Retinal pigment epithelial cell (primary cell): ENCODE results near the gene RRAS.
A peak's percentile ranks its signal among the peaks of the same experiment; 100 is the strongest.

Source experiments
- DNase-seq: peaks from one replicate; pipeline ENCODE4 v3.0.0-alpha.2; 2010; ENCODE audit warnings: low read depth
- H3K4me3 ChIP-seq: 2 replicates; pipeline ENCODE4 v1.5.1; 2011; ENCODE audit warnings: mild to moderate bottlenecking, low read length, control low read depth, moderate library complexity
- CTCF ChIP-seq: conservative IDR thresholded peaks from 2 replicates; pipeline ENCODE4 v1.5.1; 2011; ENCODE audit warnings: low read depth, low read length, control low read depth, inconsistent platforms

RRAS gene

GRCh38 chr19:49596954-49597702 lies 42.8 kb downstream of the RRAS start:
- no peak for TF ChIP-seq CTCF
- no peak overlapping the region for H3K4me3 ChIP-seq
- DNase-seq = no peak

- no peak for DNase-seq
- no peak overlapping the region for H3K4me3 ChIP-seq
- no peak for TF ChIP-seq CTCF
Observed at GRCh38 chr19:49596407-49596806, 43.5 kb downstream of the RRAS start.

- no peak for TF ChIP-seq CTCF
- DNase-seq = no peak
- H3K4me3 ChIP-seq = no peak overlapping the region
Observed at GRCh38 chr19:49595819-49596404, 44.0 kb downstream of the RRAS start.

- no peak for TF ChIP-seq CTCF
- H3K4me3 ChIP-seq = no peak overlapping the region
- no peak for DNase-seq
Observed at GRCh38 chr19:49594993-49595818, 44.7 kb downstream of the RRAS start.

- H3K4me3 ChIP-seq = no peak overlapping the region
- DNase-seq = no peak
- no peak for TF ChIP-seq CTCF
Observed at GRCh38 chr19:49594157-49594992, 45.6 kb downstream of the RRAS start.

GRCh38 chr19:49593233-49594113 lies 46.5 kb downstream of the RRAS start:
- H3K4me3 ChIP-seq = peak overlapping the region; percentile 83
- no peak for TF ChIP-seq CTCF
- DNase-seq = peak; percentile 63
